ENCODE data around the gene NKX6-2.
"Not testable (repeated sequence)": the region's sequence is repeated elsewhere in the genome, so short reads cannot be mapped to it uniquely, and the experiment has no call there.

Gene NKX6-2

DNA sequence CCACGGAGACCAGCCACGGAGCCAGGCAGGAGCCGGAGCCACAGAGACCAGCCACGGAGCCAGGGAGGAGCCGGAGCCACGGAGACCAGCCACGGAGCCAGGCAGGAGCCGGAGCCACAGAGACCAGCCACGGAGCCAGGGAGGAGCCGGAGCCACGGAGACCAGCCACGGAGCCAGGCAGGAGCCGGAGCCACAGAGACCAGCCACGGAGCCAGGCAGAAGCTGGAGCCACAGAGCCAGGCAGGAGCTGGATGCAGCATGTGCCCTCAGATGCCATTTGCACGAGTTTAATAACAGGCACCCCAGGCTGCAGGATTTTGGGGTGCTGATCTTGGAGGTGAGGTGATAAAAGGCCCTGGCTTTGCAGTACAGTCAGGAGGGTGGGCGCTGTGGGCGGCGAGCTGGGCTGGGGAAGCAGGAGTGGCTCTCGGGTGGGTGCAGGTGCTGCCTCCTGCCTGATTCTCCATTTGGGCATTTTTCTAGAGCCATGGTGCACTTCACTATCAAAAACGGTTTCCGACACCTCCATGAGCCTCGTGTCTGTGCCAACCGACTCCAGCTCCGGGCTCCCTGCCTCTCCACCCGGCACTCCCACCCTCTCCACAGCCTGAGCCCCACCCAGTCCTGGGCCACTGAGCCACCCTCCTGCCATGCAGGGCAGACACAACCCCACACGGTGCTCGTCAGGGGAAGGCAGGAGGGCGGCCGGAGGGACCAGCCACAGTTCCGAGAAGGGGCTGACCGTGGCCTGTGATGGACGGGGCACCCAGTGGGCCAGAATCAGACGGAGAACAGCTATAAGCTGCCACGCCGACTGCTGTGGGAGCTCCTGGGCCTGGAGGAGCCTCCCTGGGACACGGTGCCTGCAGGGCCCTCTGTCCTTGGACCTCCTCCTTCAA is 40.8 kb upstream of the NKX6-2 start:
- Histone ChIP-seq H3K9ac (ENCODE audit: low read length) (no peak overlapping the region), H3K9me3 (ENCODE audit: low read length) (no peaks in the 10 kb centered on the region), H3K36me3 (ENCODE audit: insufficient read depth, low read length) (no peaks in the 10 kb centered on the region), H3K27ac (ENCODE audit: low read depth, low read length) (no peak overlapping the region), H3K4me1 (ENCODE audit: insufficient read depth, low read length) (no peaks in the 10 kb centered on the region), H3K4me3 (ENCODE audit: low read depth in 1 of 2, low read length in 2 of 2) (no peak overlapping the region), H3K27me3 (ENCODE audit: control insufficient read depth in 1 of 2, insufficient read depth in 2 of 2, low read length in 2 of 2) (peaks cover 0 to 4% of the 10 kb centered on the region in 2 donors)

DNA sequence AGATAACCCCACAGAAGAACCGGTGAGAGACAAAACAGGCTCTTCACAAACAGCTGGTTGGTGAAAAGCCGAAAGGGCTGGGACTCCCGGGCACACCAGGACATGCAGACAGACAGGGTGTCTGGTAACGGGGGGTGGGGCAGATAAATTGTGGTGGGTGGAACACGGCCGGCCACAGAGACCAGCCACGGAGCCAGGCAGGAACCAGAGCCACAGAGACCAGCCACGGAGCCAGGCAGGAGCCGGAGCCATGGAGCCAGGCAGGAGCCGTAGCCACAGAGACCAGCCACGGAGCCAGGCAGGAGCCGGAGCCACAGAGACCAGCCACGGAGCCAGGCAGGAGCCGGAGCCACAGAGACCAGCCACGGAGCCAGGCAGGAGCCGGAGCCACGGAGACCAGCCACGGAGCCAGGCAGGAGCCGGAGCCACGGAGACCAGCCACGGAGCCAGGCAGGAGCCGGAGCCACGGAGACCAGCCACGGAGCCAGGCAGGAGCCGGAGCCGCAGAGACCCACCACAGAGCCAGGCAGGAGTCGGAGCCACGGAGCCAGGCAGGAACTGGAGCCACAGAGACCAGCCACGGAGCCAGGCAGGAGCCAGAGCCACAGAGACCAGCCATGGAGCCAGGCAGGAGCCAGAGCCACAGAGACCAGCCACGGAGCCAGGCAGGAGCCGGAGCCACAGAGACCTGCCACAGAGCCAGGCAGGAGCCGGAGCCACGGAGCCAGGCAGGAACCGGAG is 40.0 kb upstream of the NKX6-2 start:
- H3K4me1 ChIP-seq (ENCODE audit: insufficient read depth, low read length); H3K9ac ChIP-seq (ENCODE audit: low read length); H3K27ac ChIP-seq (ENCODE audit: low read depth, low read length); H3K4me3 ChIP-seq (ENCODE audit: low read depth in 1 of 2, low read length in 2 of 2); H3K36me3 ChIP-seq (ENCODE audit: insufficient read depth, low read length); H3K27me3 ChIP-seq (ENCODE audit: control insufficient read depth in 1 of 2, insufficient read depth in 2 of 2, low read length in 2 of 2); H3K9me3 ChIP-seq (ENCODE audit: low read length): not testable (repeated sequence)

DNA sequence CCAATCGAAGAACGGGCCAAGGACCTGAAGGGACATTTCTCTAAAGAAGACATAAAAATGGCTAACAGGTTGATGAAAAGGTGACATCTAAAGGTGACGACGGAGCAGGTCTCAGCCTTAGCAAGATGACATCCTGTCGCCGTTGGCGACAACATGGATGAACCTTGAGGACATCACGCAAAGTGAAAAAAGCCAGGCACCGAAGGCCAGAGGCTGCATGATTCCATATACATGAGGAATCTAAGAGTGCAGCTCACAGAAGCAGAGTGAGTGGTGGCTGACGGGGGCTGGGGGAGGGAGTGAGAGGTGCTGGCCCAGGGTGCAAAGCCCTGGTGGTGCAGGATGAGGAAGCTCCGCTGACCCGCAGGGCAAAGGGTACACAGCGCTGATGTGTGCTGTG is 34.1 kb upstream of the NKX6-2 start:
- Histone ChIP-seq H3K9ac (ENCODE audit: low read length) (no peak overlapping the region), H3K36me3 (ENCODE audit: insufficient read depth, low read length) (no peaks in the 10 kb centered on the region), H3K27ac (ENCODE audit: low read depth, low read length) (no peak overlapping the region), H3K27me3 (ENCODE audit: control insufficient read depth in 1 of 2, insufficient read depth in 2 of 2, low read length in 2 of 2) (peaks cover 0 to under 1% of the 10 kb centered on the region in 2 donors), H3K4me3 (ENCODE audit: low read depth in 1 of 2, low read length in 2 of 2) (no peak overlapping the region), H3K9me3 (ENCODE audit: low read length) (no peaks in the 10 kb centered on the region), H3K4me1 (ENCODE audit: insufficient read depth, low read length) (no peaks in the 10 kb centered on the region)

DNA sequence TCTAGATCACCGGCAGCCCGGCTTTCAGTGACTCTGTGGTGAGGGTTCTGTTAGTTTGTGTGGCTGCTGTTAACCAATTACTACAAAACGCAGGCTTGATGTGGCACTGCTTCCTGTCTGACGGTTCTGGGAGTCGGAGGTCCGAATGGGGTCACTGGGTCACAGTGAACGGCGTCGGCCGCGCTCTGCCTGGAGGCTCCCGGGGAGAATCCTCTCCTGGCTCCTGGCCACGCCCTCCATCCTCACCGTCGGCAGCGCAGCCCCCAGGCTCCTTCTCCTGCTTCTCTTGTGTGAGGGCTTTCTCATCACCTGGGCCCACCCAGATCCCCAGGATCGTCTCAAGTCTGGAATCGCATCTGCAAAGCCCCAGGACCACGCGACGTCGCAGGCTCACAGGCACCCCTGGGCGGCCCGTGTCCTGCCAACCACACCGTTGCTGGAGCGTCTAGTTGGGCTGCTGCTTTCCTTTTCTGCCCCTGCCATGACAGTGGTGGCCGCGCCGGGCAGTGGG is 31.8 kb upstream of the NKX6-2 start:
- Histone ChIP-seq H3K36me3 (ENCODE audit: insufficient read depth, low read length) (no peaks in the 10 kb centered on the region), H3K27ac (ENCODE audit: low read depth, low read length) (no peak overlapping the region), H3K27me3 (ENCODE audit: control insufficient read depth in 1 of 2, insufficient read depth in 2 of 2, low read length in 2 of 2) (peaks cover 0 to 12% of the 10 kb centered on the region in 2 donors), H3K9me3 (ENCODE audit: low read length) (no peaks in the 10 kb centered on the region), H3K9ac (ENCODE audit: low read length) (no peak overlapping the region), H3K4me3 (ENCODE audit: low read depth in 1 of 2, low read length in 2 of 2) (no peak overlapping the region), H3K4me1 (ENCODE audit: insufficient read depth, low read length) (no peaks in the 10 kb centered on the region)

DNA sequence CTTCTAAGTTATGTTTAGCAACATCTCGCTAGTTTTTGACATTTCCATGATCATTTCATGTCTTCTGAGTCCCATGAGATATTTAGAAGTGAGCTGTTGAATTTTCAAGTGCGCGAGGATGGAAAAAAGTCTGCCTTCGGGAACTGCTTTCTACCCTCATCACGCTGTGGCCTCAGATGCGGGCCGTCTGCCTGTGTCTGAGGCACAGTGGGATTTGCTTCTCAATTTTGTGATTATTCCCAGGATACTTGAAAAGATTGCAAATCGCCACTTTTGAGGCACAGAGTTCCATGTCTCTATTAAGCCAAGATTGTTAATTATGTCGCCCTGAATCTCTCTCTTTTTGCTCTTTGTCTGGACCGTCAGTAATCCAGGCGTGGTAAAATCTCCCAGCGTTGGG is 30.8 kb upstream of the NKX6-2 start:
- Histone ChIP-seq H3K36me3 (ENCODE audit: insufficient read depth, low read length) (no peaks in the 10 kb centered on the region), H3K4me3 (ENCODE audit: low read depth in 1 of 2, low read length in 2 of 2) (no peak overlapping the region), H3K9me3 (ENCODE audit: low read length) (no peaks in the 10 kb centered on the region), H3K4me1 (ENCODE audit: insufficient read depth, low read length) (no peaks in the 10 kb centered on the region), H3K27ac (ENCODE audit: low read depth, low read length) (no peak overlapping the region), H3K27me3 (ENCODE audit: control insufficient read depth in 1 of 2, insufficient read depth in 2 of 2, low read length in 2 of 2) (peaks cover 0 to 12% of the 10 kb centered on the region in 2 donors), H3K9ac (ENCODE audit: low read length) (no peak overlapping the region)

DNA sequence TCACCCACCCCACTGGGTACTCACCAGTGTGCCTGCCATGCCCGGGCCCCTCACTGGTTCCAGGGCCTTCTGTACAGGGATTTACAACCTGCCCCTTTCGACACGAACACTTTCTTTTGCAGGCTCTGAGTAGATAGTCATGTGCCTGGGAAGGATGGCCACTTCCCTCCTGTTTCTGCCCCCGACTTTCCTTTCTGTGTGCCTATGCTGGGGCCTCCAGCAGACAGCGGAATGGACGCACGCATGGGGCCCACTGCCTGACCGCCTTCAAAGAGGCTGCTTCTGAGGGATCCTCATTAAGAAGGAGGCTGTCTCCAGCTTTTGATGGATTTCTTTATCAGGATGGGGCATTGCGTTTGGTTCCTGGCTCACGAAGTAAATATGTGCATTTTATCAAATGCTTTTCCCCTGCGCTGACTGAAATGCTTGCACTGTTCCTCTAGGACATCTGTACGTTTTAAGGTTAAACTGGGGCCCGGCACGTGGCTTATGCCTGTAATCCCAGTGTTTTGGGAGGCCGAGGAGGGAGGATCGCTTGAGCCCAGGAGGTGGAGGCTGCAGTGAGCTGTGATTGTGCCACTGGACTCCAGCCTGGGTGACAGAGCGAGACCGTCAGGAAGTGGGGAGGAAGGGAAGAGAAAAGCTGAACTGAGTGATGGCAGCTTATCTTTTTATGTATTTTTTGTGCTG is 29.4 kb upstream of the NKX6-2 start:
- Histone ChIP-seq H3K27ac (ENCODE audit: low read depth, low read length) (no peak overlapping the region), H3K9ac (ENCODE audit: low read length) (no peak overlapping the region), H3K36me3 (ENCODE audit: insufficient read depth, low read length) (no peaks in the 10 kb centered on the region), H3K4me3 (ENCODE audit: low read depth in 1 of 2, low read length in 2 of 2) (no peak overlapping the region), H3K4me1 (ENCODE audit: insufficient read depth, low read length) (no peaks in the 10 kb centered on the region), H3K9me3 (ENCODE audit: low read length) (no peaks in the 10 kb centered on the region), H3K27me3 (ENCODE audit: control insufficient read depth in 1 of 2, insufficient read depth in 2 of 2, low read length in 2 of 2) (peaks cover 0 to 12% of the 10 kb centered on the region in 2 donors)

DNA sequence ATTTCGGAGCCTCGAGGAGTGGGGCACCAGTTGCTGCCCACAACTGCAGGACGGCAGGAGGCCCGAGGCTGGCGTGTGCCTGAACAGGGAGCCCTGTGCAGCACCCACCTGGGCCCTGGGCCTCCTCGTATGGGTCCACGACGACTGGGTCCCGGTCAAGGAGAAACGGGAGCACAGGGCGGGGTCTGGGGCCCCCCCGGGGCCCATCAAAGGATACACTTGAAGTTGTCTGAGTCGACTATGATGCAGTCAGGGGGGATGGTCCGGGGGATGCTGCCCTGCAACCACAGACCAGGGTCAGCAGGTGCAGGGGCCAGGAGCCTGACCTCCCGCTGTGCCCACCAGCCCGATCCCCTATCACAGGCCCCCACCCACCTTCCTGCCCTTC is 28.5 kb upstream of the NKX6-2 start:
- Histone ChIP-seq H3K36me3 (ENCODE audit: insufficient read depth, low read length) (no peaks in the 10 kb centered on the region), H3K9me3 (ENCODE audit: low read length) (no peaks in the 10 kb centered on the region), H3K27ac (ENCODE audit: low read depth, low read length) (no peak overlapping the region), H3K4me3 (ENCODE audit: low read depth in 1 of 2, low read length in 2 of 2) (no peak overlapping the region), H3K27me3 (ENCODE audit: control insufficient read depth in 1 of 2, insufficient read depth in 2 of 2, low read length in 2 of 2) (peaks cover 0 to 12% of the 10 kb centered on the region in 2 donors), H3K9ac (ENCODE audit: low read length) (no peak overlapping the region), H3K4me1 (ENCODE audit: insufficient read depth, low read length) (no peaks in the 10 kb centered on the region)

DNA sequence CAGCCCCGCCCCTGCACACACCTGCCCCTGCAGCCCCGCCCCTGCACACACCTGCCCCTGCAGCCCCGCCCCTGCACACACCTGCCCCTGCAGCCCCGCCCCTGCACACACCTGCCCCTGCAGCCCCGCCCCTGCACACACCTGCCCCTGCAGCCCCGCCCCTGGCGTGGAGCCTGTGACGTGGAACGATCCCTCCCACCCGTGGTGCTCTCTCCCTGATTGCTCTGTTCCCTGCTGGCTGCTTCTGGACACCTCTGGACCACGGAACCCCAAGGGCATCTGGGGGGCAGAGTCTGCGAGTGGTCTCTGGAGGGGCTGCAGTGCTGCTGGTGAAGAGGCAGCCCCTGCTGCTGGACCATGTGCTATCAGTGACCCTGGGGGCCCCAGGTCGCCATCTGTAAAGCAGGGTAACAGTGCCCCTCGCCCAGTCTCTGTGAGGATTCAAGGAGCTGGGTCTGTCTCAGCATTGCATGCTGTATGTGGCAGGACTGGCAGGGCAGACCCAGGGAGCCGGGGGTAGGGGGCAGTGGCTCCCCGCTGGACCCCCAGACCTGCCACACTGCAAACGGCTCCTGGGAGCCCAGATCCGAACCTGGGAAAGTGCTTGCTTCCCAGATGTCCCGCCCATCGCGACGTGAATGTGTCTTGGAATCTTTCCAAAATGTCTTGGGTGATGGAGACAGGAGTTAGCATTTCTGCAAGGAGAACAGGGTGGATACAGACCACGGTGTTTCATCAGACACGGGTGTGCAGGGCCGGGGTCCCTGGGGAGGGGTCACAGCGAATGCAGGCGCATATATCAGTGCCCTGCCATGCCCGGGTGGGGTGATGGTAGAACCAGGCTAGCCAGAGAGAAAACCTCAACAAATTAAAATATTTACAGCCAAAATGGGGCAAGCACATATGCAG is 27.9 kb upstream of the NKX6-2 start:
- no peaks in the 10 kb centered on the region for H3K9me3 ChIP-seq (ENCODE audit: low read length)
- no peak overlapping the region for H3K9ac ChIP-seq (ENCODE audit: low read length)
- H3K4me1 ChIP-seq (ENCODE audit: insufficient read depth, low read length), result no peaks in the 10 kb centered on the region
- H3K36me3 ChIP-seq (ENCODE audit: insufficient read depth, low read length), result no peaks in the 10 kb centered on the region
- H3K27ac ChIP-seq (ENCODE audit: low read depth, low read length), result no peak overlapping the region
- peaks cover 0 to 12% of the 10 kb centered on the region in 2 donors for H3K27me3 ChIP-seq (ENCODE audit: control insufficient read depth in 1 of 2, insufficient read depth in 2 of 2, low read length in 2 of 2)
- no peak overlapping the region for H3K4me3 ChIP-seq (ENCODE audit: low read depth in 1 of 2, low read length in 2 of 2)

DNA sequence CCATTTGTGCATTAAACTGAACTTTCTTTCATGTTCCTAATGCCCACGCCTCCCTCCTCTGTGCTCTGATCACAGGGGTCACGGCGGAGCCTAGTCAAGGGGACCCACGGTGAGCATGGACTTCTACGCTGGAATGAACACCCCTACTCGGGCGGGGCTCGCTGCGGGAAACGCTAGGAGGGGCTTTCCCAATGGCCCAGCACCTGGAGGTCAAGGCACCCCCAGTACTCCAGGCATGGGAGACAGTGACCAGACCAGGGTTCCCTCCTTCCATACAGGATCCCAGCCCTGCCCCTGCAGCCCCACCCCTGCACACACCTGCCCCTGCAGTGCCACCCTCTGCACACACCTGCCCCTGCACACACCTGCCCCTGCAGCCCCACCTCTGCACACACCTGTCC is 27.1 kb upstream of the NKX6-2 start:
- H3K27ac ChIP-seq (ENCODE audit: low read depth, low read length), result no peak overlapping the region
- peaks cover 0 to 12% of the 10 kb centered on the region in 2 donors for H3K27me3 ChIP-seq (ENCODE audit: control insufficient read depth in 1 of 2, insufficient read depth in 2 of 2, low read length in 2 of 2)
- no peak overlapping the region for H3K9ac ChIP-seq (ENCODE audit: low read length)
- no peaks in the 10 kb centered on the region for H3K4me1 ChIP-seq (ENCODE audit: insufficient read depth, low read length)
- no peaks in the 10 kb centered on the region for H3K36me3 ChIP-seq (ENCODE audit: insufficient read depth, low read length)
- no peak overlapping the region for H3K4me3 ChIP-seq (ENCODE audit: low read depth in 1 of 2, low read length in 2 of 2)
- no peaks in the 10 kb centered on the region for H3K9me3 ChIP-seq (ENCODE audit: low read length)

DNA sequence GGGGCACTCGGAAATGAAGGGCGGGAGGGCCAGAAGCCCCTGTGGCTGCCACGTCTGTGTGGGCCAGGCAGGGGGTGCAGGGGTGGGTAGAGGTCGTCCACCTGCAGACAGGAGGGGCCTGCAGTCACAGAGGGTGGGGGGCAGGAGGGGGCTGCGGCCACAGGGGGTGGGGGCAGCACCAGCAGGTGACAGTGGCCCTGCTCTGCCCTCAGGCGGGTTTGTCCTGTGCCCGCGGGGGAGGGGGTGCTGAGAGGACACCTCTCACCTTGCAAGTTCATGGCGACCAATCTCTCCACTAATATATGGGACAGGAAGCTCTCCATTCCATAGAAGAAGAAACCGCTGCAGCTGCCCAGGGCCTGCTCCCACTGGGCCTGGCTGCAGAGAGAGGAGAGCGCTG is 26.6 kb upstream of the NKX6-2 start:
- Histone ChIP-seq H3K9me3 (ENCODE audit: low read length) (no peaks in the 10 kb centered on the region), H3K9ac (ENCODE audit: low read length) (no peak overlapping the region), H3K4me1 (ENCODE audit: insufficient read depth, low read length) (no peaks in the 10 kb centered on the region), H3K36me3 (ENCODE audit: insufficient read depth, low read length) (no peaks in the 10 kb centered on the region), H3K4me3 (ENCODE audit: low read depth in 1 of 2, low read length in 2 of 2) (no peak overlapping the region), H3K27me3 (ENCODE audit: control insufficient read depth in 1 of 2, insufficient read depth in 2 of 2, low read length in 2 of 2) (peaks cover 0 to 12% of the 10 kb centered on the region in 2 donors), H3K27ac (ENCODE audit: low read depth, low read length) (no peak overlapping the region)

Measured in muscle layer of colon (tissue), 2 donors.